KOPT-K1 (cell line): ENCODE data around the gene OSTC.

Experiments
- H3K27ac ChIP-seq: fragments of 200-600 bp; sonication (generic); 2 replicates; pipeline ENCODE4 v1.5.1; 2016; ENCODE audit warnings: antibody characterized with exemption, mild to moderate bottlenecking, low read depth, low read length; ENCODE audit not compliant: poor library complexity, severe bottlenecking
- H3K36me3 ChIP-seq: fragments of 200-600 bp; sonication (generic); 2 replicates; pipeline ENCODE4 v1.5.1; 2017; ENCODE audit warnings: antibody characterized with exemption, mild to moderate bottlenecking, low read length, moderate library complexity; ENCODE audit not compliant: insufficient read depth
- H3K9me3 ChIP-seq: fragments of 200-600 bp; sonication (generic); 2 replicates; pipeline ENCODE4 v1.5.1; 2017; ENCODE audit warnings: antibody characterized with exemption, low read length, mild to moderate bottlenecking; ENCODE audit not compliant: insufficient read depth, poor library complexity, severe bottlenecking

OSTC gene

DNA sequence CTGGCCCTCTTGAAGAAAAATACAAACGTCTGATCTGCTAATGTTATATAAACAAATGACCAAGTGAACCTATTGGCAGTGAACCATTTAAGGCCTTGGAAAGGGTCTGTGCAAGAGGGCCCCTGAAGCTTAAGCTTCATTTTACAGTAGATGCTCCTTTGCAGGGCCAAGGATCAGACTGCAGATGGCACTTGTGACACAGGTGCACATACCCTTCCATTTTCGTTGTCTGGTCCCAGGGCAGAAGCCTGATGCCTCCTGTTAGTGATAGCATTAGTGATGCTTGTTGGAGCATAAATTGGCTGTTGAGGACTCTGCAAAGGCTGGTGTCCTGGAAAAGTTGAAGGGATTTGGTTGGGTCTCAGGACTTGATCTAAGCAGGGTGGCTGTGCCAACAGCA is 65.9 kb downstream of the OSTC start:
- Histone ChIP-seq H3K9me3 (no peaks in the 10 kb centered on the region), H3K27ac (no peak overlapping the region)

DNA sequence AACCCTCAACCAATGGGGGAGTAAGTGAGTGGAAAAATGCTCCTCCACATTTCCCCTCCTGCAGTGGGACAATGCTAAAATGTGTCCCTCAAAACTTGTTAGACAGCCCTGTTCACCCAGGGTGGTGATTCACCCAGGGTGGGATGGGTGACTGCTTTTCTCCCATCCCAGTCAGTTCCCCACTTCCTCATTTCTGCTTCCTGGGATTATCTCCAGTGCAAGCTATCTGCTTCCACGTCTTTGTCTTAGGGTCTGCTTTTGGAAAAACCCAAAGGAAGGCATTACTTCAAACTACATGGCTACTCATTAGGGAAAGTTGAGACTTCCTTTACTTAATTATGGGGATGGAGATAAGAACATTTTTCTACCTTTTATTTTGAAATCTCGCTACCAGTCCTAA is 67.0 kb downstream of the OSTC start:
- no peaks in the 10 kb centered on the region for H3K36me3 ChIP-seq
- no peak overlapping the region for H3K27ac ChIP-seq
- no peaks in the 10 kb centered on the region for H3K9me3 ChIP-seq

More for the DNA sequence above, 65.9 kb downstream of the OSTC start:
- no peaks in the 10 kb centered on the region for H3K36me3 ChIP-seq
